Measurements from ENCODE around the gene RDH13.
"Not testable (repeated sequence)": the region's sequence is repeated elsewhere in the genome, so short reads cannot be mapped to it uniquely, and the experiment has no call there.

Gene RDH13

DNA sequence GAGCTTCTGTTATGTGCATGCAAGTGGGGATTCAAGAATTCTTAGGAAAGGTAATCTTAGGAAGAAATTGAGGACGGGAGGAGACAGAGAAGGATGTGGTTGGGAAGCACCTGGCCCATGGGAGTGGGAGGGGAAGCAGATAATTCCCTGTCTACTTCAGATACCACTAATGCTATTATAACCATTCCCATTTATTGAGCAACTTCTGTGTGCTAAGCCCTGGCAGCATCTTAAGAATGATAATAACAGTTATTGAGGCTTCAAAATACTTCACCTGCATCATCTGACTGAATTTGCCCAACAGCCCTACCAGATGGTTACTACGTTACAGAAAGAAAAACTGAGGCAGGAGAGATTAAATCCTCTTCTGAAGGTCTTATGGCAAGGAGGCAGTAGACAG, 14.2 kb upstream of the RDH13 start:
- no peak for DNase-seq (ENCODE audit: low read depth in 2 of 2)

DNA sequence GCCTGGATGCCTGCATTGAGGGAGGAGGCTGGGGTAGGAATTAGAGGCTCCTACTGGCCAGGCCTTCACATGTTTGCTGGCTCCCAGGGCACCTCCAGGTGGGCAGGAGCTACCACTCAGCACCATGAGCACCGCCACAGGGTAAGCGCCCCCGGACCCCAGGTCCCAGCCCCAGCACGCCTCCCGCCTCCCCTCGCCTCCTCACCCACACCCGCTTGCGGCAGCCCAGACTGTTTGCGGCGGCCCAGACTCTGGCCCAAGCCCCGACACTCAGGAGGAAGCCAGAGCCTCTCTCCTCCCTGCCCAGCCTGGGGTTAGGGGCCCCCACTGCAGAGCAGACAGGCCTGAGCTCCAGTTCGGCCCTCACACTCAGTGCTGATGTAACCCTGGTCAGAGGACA, 13.4 kb upstream of the RDH13 start:
- no peak for DNase-seq (ENCODE audit: low read depth in 2 of 2)

DNA sequence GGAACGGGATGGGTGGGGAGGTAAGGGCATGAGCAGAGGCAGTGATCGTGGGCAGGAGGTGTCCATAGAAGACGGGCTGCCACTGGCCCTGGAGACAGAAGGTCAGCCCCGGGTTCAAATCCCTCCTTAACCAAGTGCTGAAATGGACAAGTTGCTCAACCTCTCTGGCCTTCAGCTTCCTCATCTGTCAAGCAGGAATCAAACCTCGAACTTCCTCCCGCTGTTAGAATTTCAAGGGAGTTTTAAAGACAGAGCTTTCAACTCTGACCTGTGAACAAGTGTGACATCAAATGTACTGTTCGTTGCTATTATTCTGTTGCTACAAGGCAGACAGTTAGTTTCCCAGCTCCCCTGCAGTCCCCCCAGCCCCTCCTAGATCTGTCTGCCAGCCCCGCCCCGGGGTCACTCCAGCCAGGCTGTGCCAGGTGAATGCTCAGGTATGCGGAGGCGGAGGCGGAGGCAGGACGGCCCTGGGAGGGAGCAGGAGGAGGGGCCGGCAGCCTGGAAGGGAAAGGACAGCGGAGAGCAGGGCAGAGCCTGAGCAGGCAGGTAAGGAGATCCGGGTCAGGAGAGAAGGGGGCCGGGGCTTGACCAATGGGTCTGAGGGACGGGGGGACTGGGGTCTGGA, 12.5 kb upstream of the RDH13 start, which contains the start of gene EPS8L1:
EPS8L1 (plus strand) TSS at position 499 of the 628 bp plus-strand sequence. CDS start 576 bp downstream, outside the sequence.
- DNase-seq (ENCODE audit: low read depth in 2 of 2) = no peak

DNA sequence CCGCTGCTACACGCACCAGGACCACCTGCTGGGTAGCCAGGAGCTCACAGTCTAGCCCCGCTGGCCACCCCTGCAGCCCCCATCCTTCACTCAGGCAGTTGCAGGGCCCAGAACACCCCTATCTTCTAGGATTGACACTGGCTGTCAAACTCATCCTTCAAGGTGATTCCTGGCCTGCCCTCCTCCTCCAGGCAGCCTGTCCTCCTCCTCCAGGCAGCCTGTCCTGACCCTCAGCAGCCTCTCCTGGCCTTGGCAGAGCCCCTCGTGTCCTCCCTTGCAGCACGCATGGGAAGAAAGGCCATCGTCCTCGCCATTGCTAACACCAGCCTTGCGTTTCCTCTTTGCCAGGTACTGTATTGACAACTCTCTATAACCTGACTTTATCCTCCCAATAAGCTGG, 9.0 kb upstream of the RDH13 start:
- no peak for DNase-seq (ENCODE audit: low read depth in 2 of 2)

DNA sequence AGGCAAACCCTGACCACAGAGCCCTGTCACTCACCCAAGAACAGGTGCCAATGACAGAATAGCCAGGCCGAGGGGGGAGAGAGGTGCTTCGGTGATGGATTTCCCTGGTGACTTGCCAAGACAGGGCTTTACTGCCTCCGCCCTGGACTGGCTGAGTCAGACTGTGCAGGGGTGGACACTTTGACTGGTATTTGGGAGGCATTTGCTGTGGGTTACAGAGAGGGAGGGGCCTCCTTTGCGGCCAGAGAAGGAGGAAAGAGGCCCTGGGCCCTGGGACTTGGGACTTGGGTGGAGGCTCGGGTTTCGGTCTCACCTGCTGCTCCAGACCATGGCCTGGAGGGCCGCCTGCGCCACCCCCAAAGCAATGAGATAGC, 8.2 kb upstream of the RDH13 start:
- no peak for DNase-seq (ENCODE audit: low read depth in 2 of 2)

DNA sequence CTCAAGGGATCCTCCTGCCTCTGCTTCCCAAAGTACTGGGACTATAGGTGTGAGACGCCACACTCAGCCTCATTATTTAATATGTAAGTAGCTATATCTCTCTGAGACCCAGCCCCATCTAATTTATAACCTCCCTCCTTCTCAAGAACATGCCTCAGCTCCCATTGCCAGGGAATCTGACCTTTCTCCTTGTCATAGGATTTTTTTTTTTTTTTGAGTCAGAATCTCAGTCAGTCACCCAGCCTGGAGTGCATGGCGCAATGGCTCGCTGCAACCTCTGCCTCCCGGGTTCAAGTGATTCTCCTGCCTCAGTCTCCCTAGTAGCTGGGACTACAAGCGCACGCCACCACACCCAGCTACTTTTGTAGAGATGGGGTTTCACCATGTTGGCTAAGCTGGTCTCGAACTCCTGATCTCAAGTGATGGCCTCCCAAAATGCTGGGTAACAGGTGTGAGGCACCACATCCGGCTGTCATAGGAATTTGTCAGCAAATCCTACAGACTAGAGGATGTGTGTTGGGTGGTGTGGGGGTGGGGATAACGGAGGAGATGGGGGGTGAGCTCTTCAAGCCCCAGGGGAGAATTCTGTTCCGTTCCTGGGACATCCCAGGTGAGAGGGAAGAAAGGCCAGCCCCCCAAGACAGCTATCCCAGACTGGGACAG, 7.6 kb upstream of the RDH13 start:
- DNase-seq (ENCODE audit: low read depth in 2 of 2) = no peak

DNA sequence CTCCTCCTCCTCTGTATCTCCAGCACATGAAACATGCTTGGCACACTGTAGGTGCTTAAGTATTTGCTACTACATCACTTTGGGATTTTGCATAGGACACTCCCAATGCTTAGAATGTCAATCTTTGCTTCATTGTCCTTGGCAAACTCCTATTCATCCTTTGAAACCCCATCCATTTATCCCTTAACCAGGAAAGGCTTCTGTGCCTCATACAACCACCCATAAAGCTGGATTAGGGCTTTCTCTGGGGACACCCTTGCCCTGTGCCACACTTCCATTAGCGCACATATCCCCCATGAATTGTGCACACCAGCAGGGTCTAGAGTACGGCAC, 6.9 kb upstream of the RDH13 start:
- no peak for DNase-seq (ENCODE audit: low read depth in 2 of 2)

DNA sequence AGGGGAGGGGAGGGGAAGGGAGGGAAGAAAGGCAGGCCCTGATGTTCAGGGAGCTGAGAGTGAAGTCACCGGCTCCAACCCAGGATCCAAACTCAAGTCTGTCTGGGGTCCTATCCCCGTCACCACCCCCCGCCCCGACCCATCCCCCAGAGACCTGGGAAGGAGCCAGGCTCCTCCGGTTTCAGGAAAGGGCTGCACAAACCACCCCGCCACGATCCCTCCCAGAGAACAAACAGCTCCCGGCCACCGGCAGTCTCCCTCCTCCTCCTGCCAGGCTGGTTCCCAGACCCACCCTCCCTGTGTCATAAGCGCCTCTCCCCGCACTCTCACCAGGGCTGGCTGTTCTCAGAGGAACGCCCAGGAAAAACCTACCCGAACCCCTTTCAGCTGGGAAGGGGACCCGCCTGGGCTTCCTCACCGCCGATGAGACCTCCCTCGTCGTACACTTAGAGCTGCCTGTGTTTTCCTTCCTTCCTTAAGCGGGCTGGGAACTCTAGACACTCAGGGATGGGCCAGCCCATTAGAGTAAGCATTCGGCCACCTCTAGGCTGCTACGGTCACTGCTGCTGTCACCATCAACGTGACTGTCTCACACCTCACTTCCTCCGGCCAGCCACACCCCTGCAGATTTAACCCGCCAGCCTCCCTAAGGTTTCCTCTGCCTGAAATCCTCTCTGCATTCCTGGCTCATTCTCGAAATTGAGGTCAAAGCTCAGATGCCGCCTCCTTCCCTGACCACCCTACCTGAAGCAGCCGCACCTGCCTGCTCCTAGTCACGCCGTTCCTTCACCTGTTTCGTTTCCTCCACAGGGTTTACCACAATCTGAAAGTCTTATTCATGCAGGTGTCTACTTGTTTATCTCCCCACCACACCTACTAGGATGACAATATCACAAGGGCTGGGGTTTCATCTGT, 6.3 kb upstream of the RDH13 start:
- DNase-seq (ENCODE audit: low read depth in 2 of 2) = no peak

DNA sequence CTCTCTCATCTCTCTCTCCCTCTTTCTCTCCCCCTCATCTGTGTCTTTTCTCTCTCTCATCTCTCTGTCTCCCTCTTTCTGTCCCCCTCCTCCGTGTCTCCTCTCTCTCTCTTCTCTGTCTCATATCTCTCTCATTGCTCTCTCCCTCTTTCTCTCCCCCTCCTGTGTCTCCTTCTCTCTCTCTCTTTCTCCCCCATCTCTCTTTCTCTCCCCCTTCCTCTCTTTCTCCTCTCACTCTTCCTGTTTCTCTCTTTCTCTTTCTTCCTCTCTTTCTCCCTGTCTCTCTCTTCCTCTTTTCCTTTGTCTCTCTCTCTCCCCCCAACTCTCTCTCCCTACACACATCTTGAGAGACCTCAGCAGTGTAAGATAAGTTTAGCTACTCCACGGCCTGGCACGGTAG, 4.9 kb upstream of the RDH13 start:
- DNase-seq (ENCODE audit: low read depth in 2 of 2) = no peak

DNA sequence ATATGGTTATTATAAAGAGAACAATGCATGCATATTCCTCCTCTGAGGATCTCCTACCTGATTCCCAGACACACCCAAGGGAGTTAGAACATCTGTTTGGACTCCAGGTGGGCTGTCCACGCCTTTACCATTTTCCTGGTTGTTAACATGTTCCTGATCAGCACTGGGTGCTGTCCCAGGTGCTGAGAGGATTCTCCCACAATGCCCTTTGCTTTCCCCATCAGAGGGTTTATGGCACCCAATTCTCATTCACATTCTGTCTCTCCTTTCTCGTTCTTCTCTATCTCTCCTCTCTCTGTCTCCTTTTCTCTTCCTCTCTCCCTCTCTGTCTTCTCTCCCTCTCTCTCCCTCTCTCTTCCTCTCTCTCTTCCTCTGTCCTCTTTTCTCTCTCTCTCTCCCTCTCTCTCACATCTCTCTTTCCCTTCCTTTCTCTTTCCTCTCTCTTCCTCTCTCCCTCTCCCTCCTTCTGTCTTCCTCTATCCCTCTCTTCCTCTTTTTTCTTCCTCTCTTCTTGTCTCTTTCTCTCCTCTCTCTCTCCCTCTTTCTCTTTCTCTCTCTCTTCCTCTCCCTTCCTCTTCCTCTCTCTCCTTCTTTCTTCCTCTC, 3.3 kb upstream of the RDH13 start:
- no peak for DNase-seq (ENCODE audit: low read depth in 2 of 2)

DNA sequence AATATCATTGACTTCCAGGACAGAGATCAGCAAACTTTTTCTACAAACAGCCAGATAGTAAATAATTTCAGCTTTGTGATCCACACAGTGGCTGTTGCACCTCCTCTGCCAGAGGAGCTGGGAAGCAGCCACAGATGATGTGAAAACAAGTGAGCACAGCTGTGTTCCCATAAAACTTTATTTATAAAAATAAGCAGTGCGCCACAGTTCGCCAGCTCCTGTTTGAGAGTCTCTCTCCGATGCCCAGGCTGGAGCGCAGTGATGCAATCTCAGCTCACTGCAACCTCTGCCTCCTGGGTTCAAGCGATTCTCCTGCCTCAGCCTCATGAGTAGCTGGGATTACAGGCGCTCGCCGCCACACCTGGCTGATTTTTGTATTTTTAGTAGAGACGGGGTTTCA, 2.6 kb upstream of the RDH13 start:
- not testable (repeated sequence) for DNase-seq (ENCODE audit: low read depth in 2 of 2)

DNA sequence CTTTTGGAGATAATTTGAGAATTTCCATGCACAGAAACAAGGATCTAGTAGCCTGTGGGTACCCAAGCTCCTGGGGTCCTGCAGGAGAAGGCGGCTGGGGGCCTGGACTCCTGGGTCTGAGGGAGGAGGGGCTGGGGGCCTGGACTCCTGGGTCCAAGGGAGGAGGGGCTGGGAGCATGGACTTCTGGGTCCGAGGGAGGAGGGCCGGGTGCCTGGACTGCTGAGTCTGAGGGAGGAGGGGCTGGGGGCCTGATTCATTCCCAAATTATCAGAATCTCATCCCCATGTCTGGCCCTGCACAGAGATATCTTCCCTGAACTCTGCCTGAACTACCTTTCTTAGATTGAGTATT, 520 bp upstream of the RDH13 start:
- DNase-seq (ENCODE audit: low read depth in 2 of 2) = no peak

DNA sequence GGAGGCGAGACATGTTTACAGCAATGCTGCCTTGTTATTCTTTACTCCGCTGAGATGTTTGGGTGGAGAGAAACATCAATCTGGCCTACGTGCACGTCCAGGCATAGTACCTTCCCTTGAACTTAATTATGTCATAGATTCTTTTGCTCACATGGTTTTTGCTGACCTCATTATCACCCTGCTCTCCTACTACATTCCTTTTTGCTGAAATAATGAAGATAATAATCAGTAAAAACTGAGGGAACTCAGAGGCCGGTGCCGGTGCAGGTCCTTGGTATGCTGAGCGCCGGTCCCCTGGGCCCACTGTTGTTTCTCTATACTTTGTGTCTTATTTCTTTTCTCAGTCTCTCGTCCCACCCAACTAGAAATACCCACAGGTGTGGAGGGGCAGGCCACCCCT, 2.7 kb downstream of the RDH13 start:
- DNase-seq (ENCODE audit: low read depth in 2 of 2) = not testable (repeated sequence)

DNA sequence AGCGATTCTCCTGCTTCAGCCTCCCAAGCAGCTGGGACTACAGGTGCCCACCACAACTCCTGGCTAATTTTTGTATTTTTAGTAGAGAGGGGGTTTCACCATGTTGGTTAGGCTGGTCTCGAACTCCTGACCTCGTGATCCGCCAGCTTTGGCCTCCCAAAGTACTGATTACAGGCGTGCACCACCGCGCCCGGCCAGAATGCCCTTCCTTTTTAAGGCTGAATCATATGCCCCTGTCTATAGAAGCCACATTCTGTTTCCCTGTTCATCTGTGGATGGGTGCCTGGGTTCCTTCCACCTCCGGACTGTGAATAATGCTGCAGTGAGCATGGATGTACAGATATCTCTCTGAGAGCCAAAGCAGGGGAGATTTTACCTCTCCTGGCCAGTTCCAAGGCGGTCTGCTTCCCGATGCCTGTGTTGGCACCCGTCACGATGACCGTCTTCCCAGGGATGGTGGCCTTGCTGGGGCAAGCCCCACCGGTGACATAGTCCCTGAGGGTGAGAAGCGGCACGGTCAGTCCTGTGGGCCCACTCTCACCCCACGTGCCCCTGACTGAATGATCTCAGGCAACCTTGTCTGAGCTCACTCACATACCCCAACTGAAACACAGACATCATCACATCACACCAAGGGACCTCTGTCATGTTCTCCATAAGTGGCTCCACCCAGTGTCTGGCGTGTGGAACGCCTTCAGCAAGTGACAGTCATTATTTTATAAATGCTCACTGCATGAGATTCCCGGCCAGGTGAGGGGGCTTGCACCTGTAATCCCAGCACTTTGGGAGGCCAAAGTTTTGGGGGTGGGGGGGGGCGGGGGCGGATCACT, 4.0 kb downstream of the RDH13 start:
- DNase-seq (ENCODE audit: low read depth in 2 of 2) = no peak

DNA sequence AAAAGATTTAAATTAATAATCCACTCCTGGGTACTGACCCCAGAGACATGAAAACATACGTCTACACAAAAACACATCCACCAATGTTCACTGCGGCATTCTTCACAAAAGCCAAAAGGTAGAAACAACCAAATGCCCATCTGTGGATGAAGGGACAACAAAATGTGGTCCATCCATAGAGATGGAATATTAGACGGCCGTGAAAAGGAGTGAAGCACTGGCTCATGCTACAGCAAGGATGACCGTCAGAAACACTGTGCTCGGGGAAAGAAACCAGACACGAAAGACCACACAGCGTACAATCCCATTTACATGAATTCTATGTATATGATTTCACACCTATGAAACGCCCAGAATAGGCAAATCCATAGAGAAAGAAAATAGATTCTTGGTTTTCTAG, 6.1 kb downstream of the RDH13 start:
- DNase-seq (ENCODE audit: low read depth in 2 of 2) = no peak

DNA sequence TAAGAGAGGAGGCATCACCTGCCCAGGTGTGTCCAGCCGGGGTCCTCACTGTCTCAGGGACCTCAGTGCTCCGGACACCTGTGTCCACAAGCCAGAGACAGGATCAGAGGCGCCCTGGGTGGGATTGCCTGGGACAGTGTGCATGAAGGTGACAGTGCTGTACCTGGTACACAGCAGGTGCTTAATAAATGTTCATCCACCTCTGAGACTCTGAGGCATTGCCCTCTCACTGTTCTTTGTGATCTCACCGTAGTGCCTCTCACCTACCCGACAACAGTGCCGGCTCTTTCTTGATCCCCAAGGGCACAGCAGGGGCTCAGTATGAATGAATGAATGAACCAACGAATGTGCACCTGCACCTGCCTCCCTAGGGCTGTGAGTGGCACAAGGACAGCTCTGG, 9.2 kb downstream of the RDH13 start:
- DNase-seq (ENCODE audit: low read depth in 2 of 2) = no peak

DNA sequence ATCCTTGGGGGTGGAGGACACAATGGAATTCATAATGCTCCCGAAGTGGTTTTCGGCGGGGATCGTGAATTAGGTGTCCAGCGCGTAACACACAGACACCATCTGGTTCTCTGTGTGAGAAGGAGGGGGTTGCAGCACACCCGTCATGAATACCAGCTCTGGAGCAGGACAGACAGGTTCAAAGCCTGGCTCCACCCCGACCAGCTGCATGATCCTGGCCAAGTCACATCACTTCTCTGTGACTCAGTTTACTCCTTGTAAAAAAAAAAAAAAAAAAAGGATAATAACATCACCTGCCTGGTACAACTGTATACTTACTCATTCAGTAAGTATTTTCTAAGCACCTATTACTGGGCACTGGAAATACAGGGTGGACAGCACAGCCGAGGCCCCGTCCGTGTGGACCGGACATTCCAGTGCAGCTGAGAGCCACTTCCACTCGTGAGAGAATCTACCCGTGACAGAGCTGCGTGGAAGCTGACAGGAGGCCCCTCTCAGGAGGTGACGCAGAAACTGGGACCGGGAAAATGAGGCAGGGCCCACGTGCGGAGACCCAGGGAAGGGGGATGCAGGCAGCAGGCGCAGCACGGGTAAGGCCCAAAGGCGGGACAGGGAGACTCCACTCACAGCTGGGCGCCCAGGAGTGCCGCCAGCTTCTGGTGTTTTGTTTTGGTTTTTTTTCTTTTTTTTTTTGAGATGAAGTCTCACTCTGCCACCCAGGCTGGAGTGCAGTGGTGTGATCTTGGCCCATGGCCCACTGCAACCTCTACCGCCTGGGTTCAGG, 12.0 kb downstream of the RDH13 start:
- no peak for DNase-seq (ENCODE audit: low read depth in 2 of 2)

DNA sequence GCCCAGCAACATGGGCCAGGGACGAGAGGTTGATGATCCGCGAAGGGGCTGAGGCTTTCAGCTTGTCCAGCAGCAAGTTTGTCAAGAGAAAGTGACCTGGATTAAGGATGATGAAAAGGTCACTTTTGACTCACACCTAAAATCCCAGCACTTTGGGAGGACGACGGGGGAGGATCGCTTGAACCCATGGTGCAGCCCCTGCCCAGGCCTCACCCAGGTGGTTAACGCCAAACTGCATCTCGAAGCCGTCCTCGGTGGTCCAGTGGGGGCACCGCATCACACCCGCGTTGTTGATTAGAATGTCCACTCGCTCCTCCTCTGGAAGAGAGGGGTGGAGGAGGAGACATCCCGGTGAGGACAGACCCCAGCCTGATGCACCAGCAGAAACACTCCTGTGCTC, 14.5 kb downstream of the RDH13 start:
- no peak for DNase-seq (ENCODE audit: low read depth in 2 of 2)

DNA sequence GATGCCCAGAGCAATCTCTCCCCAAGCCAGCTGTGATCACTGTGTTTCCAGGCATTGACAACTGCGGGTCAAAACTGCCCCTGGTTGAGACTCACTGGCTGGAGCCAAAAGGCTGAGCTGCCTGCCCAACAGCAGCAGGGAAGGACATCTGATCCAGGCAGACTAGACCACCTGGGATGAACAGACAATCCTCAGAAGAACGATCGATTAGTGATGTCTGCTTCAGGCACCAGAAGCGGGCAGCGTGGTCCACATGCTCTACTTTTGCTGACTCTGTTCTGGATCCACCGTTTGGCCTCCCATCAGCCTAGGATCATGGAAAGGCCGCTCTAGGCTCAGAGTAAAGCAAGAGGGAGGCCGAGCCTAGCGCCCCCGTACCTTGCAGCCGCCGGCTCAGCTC, 15.0 kb downstream of the RDH13 start:
- DNase-seq (ENCODE audit: low read depth in 2 of 2) = no peak

DNA sequence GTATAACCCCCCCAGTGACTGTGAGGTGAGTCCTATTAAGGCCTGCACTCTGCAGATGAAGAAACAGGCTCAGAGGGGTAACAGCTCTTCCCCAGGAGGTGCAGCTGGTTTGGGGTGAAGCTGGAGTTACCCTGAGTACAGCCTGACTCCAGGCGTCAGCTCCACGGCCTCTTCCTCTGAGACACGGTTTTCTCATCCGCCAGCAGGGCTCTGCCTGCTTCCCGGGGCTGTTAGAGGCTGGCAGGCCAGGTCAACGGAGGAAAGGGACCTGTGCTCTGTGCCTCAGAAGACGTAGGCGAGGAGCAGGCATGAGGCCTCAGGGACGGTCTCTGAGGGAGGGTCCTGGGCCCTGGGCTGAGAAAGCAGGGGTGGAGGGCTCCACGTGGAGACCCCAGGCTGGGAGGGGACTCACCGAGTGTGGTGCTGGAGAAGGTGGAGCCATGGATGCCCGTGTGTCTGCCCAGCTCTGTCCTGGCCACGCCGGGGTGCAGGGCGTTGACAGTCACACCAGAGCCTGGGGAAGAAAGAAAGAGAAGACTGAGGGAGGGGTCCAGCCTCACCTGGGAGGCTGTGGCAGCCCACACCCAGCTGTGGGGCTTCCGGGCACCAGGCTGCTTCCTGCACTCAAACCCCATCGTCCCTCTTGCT, 15.8 kb downstream of the RDH13 start:
- no peak for DNase-seq (ENCODE audit: low read depth in 2 of 2)
